Sigmoid colon (tissue), 4 donors: ENCODE measurements around the gene DDX31.

ENCODE experiments used
- CTCF ChIP-seq, 4 experiments: fragments of 450-650 bp in 3 of 4; fragments of 200-600 bp in 1 of 4; IDR thresholded peaks; one replicate each; pipeline ENCODE4 v1.5.1; 2016 to 2019; ENCODE audit warnings: antibody characterized with exemption in 4 of 4, mild to moderate bottlenecking in 3 of 4, moderate library complexity in 2 of 4
- EP300 ChIP-seq, 4 donors: sonication (generic); formaldehyde crosslinking; IDR thresholded peaks; one replicate each; pipeline ENCODE4 v1.6.1; 2017; ENCODE audit warnings: antibody characterized with exemption in 4 of 4
- POLR2A ChIP-seq, 2 donors: fragments of 450-650 bp; IDR thresholded peaks; one replicate each; pipeline ENCODE4 v1.6.1; 2016; ENCODE audit warnings: antibody characterized with exemption in 2 of 2, mild to moderate bottlenecking in 2 of 2, moderate library complexity in 2 of 2
- POLR2AphosphoS5 ChIP-seq, 4 donors: sonication (generic); formaldehyde crosslinking; IDR thresholded peaks; one replicate each; pipeline ENCODE4 v1.6.1; 2017; ENCODE audit warnings: antibody characterized with exemption in 4 of 4

- TF ChIP-seq CTCF (IDR thresholded peaks at IDR 0.05) = no peak
- no peak for TF ChIP-seq POLR2AphosphoS5 (IDR thresholded peaks at IDR 0.05)
- no peak for TF ChIP-seq POLR2A (IDR thresholded peaks at IDR 0.05)
- TF ChIP-seq EP300 (IDR thresholded peaks at IDR 0.05) = no peak
Observed at GRCh38 chr9:132627106-132627505, 42.7 kb downstream of the DDX31 start.
